Anterior cingulate cortex (tissue), 58 donors: Measurements from ENCODE around the gene CEP57L1.

Experiments
- DNase-seq, 58 donors: peaks; one replicate each; lab custom pipeline; 2025; lab: John Stamatoyannopoulos, UW

The CEP57L1 gene

DNA sequence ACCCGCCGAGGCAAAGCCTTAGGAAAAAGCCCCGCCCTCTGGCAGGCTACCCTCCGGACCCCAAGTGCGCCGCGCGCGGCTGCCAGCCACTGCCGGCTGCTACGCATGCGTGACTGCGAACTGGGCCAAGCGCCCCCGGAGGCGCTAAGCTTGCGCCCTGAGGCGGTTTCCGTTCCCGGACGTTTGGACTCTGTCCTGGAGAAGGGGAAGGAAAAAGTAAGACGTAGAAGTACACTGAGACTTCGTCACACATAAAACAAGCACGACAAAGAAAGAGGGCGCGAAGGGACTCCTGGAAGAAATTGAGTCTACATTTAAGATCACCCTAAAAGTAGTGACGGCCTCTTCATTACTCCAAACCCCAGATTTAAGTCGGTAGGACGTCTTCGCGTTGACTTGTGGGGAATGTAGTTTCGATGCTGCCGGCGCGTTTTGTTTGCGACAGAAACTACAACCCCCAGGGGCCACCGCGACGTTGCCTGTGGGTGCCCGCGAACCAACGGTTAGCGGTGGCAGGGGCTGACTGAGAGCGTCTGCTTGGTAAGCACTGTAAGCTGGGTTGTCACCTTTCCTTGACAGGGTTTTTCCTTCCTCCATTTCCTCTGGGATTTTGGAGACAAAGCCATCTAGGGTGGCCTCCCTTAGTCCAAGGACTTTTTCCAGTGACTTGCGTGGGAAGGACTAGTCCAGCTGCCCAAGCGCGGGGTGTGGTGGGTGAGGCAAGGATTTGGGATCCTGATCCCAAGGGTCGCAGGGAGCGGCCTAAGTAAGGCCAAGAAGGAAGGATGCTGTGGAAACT is at the start of gene CEP57L1:
Gene CEP57L1, plus strand, starts transcription at position 472 of the 799 bp plus-strand sequence. CDS start 49,715 bp downstream, outside the sequence.
- peak; percentile 82 to 98 (median 95) for DNase-seq

DNA sequence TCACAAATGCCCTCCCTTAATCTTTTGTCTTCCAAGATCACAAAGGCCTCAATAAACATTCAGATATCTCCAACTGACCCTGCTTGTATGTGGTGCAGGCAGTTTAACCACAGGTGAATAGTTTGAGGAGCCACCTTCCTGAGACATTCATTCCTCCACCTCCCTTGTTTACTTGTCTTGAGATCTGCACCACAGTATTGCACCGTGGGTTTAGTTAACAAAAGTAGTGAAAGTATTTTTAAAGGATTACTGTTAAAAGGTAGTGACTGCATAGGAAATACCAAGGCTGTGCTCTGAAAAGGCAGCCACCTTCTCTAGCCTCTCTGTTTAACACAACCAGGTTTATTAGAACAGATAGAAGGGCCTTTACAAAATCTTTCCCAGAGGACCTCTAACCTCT is 47.1 kb upstream of the CEP57L1 start:
- no peak for DNase-seq

DNA sequence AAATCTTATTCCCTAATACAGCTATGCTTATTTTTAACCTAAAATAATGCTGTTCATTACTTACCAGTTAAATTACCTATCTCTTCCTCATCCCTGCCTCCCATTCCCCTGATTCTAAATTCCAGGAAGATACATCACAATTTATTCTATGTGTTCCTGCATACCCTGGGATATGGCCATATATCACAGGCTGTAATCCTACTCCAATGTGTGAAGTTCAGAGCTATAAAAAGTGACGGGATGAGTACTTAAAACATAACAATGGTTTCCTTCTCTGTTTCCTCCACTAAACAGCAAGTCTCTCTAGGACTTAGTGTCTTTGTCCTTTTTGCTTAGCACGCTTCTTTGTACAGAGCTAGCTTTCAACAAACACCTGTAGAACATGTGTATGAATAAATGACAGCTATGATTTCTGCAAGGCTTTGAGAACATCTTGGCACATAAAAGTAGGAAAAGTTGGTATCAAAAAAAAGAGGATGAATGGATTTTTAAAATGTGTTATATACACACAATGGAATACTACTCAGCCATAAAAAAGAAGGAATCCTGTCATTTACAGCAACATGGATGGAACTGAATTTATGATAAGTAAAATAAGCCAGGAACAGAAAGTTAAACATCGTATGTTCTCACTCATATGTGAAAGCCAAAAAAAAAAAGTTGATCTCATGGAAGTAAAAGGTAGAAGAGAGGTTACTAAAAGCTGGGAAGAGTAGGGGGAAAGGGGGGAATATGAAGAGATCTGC is 46.5 kb upstream of the CEP57L1 start:
- no peak for DNase-seq

DNA sequence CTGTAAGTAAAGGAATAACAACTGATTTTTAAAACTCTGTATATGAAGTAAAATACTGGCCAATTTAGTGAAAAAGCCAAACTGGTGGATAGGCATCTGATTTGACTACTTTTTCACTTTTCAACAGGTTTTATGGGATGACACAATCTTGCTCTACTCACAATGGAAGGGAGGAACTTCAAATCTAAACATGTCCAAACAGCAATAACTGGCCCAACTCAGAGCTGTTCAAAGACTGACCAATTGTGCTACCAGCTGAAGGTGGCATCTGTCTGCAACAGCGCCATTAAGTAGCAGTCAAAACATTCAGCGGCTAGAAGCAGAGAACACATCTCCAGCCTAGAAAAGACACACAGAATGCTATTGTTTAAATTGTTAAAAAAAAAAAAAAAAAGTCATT is 45.3 kb upstream of the CEP57L1 start:
- peak in 20 of 58 donors; percentile 2 to 65 (median 14) for DNase-seq

DNA sequence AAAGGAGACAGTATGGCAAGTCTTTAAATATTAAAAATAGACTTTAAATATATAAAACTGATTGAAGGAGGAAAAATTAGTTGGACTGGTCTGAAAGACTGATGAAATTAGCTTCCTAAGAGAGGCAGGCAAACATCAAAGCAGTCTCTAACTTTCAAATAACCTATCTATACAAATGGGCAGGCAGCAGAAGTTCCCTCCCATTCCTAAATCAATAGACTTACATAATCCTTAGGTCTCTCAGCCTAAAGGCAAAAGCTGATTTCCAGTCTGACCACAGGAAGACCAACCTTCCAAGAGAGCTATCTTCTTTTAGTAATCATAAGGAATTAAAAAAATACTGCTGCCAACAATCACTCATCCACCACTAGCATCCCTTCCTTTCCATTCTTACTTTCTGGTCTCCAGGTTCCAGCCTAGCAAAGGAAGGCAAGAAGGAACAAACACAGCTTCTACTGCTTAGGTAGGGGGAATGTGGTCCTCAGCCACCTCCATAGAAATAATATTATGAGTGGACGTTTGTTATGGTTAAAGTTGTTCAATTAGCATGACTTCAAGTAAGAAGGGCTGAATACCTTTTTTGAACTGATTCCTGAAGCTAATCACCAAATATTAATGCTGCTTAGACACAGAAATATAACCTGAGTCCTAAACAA is 44.7 kb upstream of the CEP57L1 start:
- no peak for DNase-seq

DNA sequence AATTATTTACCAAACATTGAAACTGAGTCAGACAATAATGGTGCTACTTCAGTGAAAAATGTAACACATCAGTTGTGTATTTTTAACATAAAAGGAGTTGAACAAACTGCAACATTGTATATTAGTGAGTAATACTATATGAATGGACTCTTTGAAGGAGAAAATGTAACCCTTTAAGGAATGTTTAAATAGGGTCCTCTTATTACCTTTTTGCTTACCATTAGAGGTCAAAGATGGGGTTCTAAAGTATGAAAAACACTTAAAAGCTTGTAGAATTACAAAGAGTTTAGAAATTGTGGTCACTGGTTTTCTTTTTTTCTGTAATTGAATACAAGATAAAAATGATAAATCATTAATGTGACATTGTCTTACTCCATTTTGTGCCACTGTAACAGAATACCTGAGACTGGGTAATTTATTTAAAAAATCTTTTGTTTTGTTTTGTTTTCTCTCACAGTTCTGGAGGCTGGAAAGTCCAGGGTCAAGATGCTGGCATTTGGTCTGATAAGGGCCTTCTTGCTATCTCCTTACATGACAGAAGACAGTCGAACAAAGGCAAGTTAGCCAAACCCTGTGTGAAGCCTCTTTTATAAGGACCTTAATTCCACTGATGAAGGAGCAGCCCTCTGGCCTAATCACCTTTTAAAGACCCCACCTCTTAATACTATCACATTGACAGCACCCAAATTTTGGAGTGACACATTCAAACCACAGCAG is 43.8 kb upstream of the CEP57L1 start:
- no peak for DNase-seq

DNA sequence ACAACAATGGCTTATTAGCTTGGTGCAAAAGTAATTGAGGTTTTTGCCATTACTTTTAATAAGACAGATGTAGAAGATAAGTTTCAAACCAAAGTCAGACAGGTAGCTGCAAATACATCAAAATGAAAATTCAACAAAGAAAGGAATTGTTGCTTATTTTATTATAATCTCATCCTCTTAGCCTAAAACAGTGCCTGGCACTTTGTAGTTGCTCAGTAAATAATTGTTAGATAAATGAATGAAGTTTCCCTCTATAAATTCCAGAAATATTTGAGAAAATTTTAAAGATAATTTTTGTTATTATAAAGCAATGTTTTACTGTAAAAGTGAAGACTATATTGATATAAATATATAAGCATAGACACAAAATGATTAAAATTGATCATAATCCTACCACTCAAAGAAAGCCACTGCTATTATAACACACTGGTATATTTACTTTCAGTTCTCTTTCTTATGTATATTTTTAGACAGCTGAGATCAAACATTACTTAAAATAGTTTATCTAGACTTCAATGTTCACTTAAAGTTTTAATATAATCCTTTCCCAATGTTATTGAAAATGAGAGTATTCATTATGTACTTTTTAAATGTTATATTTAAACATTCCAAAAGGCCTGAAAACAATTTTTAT is 43.2 kb upstream of the CEP57L1 start:
- no peak for DNase-seq

DNA sequence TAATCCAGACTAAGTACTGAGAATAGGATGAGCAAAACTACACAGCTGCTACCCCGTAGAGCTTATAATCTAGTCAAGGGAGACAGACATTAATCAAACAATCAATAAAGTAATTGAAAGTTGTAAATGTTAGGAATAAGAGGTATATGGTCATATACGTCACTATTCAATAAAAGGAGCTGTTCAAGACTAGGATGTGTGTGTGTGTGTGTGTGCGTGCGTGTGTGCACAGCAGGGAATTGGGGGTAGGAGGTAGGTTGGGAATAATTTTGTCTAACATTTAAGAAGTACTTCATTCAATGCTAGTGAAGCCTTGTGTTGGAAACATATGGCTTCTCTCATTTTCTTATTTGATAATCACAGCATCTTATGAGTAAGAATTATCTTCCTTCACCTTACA is 42.5 kb upstream of the CEP57L1 start:
- DNase-seq, result no peak

DNA sequence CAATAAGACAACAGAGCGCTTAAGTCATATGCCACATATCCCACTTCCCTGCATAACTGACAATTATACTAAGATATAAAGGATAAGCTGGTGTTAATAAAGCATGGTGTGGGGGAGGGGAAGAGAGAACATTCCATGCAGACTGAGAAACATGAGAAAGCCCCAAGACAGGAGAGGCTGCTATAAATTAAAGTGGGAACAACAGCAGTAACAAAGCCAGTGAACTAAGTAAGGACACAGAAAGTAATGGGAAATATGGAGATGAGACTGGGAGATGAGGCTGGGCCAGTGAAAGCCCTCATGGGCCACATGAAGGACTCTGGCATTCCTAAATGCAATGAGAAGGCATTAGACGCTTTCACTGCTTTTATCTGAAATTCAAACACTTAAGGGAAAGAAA is 42.0 kb upstream of the CEP57L1 start:
- DNase-seq, result no peak

DNA sequence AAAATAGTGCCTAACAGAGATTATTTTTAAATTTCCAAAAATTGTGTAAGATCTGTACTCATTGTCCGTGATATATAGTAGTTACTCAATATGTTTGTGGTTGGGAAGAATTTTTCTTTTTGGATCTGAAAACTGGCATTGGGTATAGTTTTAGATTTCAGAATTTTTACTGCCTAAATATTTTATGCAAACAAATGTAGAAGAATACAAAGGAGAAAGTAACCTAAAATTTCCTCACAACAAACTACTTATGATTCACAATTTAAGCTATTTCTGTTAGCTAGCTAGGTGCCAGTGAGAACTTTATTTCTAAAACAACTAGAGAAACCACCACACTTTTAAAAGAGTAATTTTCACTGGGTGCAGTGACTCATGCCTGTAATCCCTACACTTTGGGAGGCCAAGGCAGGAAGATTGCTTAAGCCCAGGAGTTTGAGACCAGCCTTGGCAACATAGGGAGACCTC is 39.5 kb upstream of the CEP57L1 start:
- DNase-seq, result no peak

DNA sequence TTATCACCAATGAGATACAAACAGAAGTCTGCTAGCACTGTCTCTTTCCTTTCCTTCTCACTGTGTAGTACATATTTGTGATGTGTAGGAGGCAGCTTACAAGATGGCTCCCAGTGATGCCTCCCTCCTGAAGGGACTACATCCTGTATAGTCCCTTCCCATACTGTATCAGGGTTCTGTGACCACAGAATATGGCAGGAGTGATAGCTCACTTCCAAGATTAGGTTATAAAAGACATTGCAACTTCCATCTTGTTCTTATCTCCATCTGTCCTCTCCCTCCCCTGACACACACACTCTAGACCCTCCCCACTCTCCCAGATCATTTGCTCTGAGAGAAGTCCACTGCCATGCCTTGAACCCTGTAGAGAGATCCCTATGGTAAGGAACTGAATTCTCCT is 38.6 kb upstream of the CEP57L1 start:
- DNase-seq, result no peak

DNA sequence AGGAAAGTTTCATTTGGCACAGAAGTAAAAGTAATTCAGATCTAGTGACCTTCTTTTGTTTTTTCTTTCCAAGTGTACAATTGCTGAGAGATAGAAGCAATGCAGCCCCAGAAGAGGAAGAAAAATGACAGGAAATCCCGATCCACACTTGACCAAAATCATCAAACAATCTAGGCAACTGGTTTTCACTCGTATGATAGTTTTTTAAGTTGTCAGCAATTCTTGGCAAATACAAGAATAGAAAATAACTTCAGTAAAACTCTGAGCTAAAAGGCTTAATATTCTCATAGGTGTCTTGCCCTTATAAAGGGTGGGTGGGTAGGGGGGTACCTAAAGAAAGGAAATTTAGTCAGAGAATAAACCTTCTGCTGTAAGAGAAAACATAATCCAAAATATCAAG is 36.7 kb upstream of the CEP57L1 start:
- DNase-seq, result no peak

DNA sequence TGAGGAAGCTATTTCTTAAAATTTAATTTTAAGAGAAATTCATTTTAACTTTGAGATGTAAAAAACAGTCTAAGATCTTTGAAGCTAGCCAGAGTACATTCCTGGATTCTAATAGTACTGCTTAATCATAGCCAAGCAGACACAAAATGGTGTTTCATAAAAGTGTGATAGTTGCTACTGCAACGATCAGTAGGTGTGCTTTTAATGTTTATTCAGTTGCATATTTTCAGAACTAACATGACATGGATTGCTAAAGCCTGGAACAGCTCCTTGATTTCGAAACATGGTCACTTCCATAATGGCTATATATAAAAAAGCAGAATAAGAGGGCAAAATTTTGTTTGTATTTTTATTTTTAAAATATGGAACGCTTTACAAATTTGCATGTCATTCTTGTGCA is 36.2 kb upstream of the CEP57L1 start:
- no peak for DNase-seq

DNA sequence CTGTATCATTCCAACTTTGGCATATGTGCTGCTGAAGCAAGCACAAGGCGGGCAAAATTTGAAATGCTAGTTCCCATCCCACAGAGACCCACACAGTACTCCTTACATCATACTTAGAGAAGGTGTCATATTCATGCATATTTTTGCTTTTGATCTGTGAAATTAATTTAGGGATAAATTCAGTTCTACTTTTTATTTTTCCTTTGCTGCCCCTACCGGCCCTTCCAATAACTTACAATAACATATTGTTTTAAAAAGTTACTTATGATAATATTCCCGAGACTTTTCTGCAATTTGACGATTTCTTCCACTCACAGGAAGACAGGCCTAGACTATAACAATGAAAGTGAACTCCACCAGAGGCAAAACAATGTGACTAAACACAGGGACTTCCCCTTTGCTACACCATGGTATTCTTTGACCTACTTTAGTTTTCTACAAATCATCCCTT is 35.7 kb upstream of the CEP57L1 start:
- no peak for DNase-seq

DNA sequence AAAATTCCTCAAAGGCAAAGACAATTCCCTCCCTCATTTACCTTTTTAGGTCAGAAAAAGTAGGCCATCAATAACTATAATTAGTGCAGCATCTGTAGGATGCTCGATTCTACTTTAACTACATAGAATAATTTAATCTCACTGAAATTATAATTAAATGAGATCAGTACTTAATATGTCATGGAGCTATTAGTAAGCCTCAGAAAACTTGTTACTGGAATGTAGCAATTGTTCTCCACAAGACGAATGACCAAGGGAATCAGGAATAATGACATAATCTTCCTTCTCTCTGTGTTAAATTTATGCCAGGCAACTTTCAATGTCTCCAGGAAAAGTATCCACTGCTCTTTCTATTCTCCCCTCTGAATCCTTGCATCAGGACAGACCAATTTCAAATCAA is 34.7 kb upstream of the CEP57L1 start:
- DNase-seq, result no peak

DNA sequence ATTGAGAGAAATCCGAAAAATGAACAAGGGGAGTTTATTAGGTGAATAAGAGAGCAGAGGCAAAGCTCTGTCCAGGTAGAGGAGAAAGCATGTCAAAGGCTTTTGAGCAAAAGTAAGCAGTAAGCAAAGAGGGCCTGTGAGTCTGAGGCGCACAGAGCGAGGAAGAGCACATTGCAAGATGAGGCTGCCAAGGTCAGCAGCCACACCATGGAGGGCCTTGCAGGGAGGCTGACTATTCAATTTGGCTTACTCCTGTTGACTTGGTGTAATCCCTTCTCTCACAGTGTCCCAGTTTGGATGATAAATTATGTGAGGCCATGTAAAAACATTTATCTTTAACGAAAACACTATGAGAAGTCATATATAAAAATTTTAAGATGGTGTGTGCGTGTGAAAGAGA is 33.1 kb upstream of the CEP57L1 start:
- no peak for DNase-seq

DNA sequence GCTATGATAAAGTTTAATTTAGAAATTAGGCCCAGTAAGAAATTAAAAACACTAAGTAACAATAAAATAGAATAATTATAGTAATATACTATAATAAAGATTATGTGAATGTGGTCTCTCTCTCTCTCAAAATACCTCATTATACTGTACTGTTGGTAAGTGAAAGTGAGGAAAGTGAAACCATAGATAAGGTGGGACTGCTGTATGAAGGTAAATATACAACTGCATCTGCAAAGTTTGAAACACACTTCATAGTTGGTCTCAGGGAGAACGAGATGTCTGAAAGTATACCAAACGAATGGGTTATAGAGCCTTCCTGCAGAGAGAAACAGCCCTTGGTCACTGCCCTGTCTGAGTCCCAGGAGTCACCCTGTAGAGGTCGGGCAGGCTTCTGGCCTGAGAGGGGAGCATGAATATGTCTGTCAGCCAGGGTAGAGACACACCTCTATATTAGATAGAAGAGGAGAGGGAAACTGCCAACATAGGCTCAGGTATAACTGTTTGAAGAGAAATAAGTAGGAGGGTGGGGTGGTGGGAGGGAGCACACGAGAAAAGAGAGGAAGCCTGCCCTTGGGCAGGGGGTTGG is 32.4 kb upstream of the CEP57L1 start:
- no peak for DNase-seq

DNA sequence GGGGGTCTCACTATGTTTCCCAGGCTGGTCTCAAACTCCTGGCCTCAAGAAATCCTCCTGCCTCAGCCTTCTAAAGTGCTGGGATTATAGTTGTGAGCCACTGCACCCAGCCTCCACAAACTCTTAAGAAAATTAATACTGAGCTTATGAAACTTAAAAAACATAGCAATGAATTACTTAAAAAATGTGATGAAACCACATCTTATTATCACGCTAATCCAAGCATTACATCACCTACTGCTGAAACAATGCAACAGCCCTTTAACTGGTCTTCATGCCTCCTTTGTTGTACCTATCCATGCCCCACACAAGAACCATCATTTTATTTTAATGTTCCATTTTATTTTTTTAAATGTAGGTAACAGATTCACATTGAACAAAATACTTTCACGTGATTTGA is 25.6 kb upstream of the CEP57L1 start:
- DNase-seq, result no peak

DNA sequence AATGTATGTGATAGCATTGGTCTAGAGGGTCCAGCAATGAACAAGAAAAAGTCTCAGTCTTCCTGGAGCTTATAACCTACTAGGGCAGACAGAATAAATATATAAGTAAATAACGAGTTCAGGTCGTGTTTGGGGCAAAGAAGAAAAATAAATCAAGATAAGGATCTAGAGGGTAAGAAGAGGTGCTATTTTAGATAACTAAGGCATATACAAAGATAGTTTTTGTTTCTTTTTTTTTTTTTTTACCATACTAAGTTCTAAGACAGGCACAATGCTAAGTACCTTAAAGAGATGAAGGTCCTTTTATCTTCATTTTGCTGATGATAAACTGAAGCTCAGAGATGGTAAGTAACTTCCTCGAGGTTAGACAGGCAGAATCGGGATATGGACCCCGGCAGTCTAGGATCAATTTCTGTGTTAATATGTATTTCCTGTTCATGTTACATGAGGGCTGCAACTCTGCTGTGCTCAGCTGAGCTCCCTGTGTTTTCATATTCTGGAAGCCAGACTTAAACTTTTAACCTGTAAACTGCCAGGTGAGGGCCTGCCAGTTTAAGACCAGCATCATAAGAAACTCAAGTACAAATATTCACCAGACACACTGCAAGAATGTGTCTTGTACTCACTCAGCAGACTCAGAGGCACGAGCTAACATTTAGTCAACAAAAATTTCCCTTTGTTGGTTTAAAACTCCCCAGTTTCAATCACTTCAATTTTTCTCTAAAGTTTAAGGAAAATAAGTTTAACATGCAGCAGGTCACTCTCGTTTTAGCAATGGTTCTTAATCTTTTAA is 24.0 kb upstream of the CEP57L1 start:
- DNase-seq, result no peak
